ENCODE data around the gene PRDM11. TPM values are rescaled to one million over a fixed set of nuclear protein-coding genes. Genes with fewer than 3 reads are reported as not detected.

Gene PRDM11
- total and polyA plus RNA-seq, 2 of the 8 experiments (the other 6 are each of a cell fraction or from before 2014, with no cell fraction given) = 3.6 to 11.7 TPM

- TF ChIP-seq CHD7 (IDR thresholded peaks at IDR 0.05; ENCODE audit: insufficient replicate concordance, low read length) = no peak
- no peak for TF ChIP-seq SIRT6 (IDR thresholded peaks at IDR 0.05; ENCODE audit: low read length)
- TF ChIP-seq USF2 (IDR thresholded peaks at IDR 0.05; ENCODE audit: low read length) = no peak
- TF ChIP-seq NRF1 (IDR thresholded peaks at IDR 0.05; ENCODE audit: low read depth, low read length) = no peak
- TF ChIP-seq ASH2L (IDR thresholded peaks at IDR 0.05; ENCODE audit: low read length) = no peak
- no peak for TF ChIP-seq CTBP2 (IDR thresholded peaks at IDR 0.05; ENCODE audit: borderline replicate concordance, insufficient read depth, insufficient read length, low read length)
- no peak for TF ChIP-seq JUND (IDR thresholded peaks at IDR 0.05; ENCODE audit: low read length)
- no peak for TF ChIP-seq EP300 (IDR thresholded peaks at IDR 0.05; ENCODE audit: borderline replicate concordance in 1 of 2, low read depth in 2 of 2, low read length in 2 of 2)
- TF ChIP-seq EGR1 (IDR thresholded peaks at IDR 0.05; ENCODE audit: borderline replicate concordance, low read depth, low read length) = no peak
These were observed 25.1 kb downstream of the PRDM11 start (continued) for GRCh38 chr11:45171550-45171949.

Measured in H1 (cell line).